Activated naive CD4-positive, alpha-beta T cell treated with anti-CD3 and anti-CD28 coated beads for 36 hours (primary cell): ENCODE results near the gene CRPPA. TPM values are rescaled to one million over a fixed set of nuclear protein-coding genes. Genes with fewer than 3 reads are reported as not detected.
"Not testable (repeated sequence)": the region's sequence is repeated elsewhere in the genome, so short reads cannot be mapped to it uniquely, and the experiment has no call there.

ENCODE experiments used
- CTCF ChIA-PET: fragments of 350-600 bp; sonication (Branson Sonifier 250); formaldehyde crosslinking; loops from one replicate; lab custom pipeline; 2021; ENCODE audit warnings: antibody characterized with exemption; lab: Charles Lee
- DNase-seq: peaks from one replicate; pipeline ENCODE4 v3.0.0-alpha.2; 2020
- H3K27ac Mint-ChIP-seq: one replicate; pipeline ENCODE4 v1.8.0; 2021; ENCODE audit warnings: mild to moderate bottlenecking, mixed read lengths
- H3K27me3 Mint-ChIP-seq: one replicate; pipeline ENCODE4 v1.8.0; 2021; ENCODE audit warnings: low read depth, mixed read lengths
- H3K36me3 Mint-ChIP-seq: one replicate; pipeline ENCODE4 v1.8.0; 2021; ENCODE audit warnings: low read depth, mixed read lengths
- H3K4me1 Mint-ChIP-seq: one replicate; pipeline ENCODE4 v1.8.0; 2021; ENCODE audit warnings: low read depth, mixed read lengths
- H3K4me3 Mint-ChIP-seq: one replicate; pipeline ENCODE4 v1.8.0; 2021; ENCODE audit warnings: mild to moderate bottlenecking, moderate library complexity, mixed read lengths
- H3K9me3 Mint-ChIP-seq: one replicate; pipeline ENCODE4 v1.8.0; 2021; ENCODE audit warnings: mixed read lengths
- intact Hi-C: fragments of 100-400 bp; cut with micrococcal nuclease; formaldehyde crosslinking; loops from one replicate; pipeline ENCODE4 v1.15.1; 2023
- total RNA-seq, 2 experiments: library from RNA; stranded (reverse); gene quantifications; one replicate each; pipeline ENCODE4 v1.2.3, GENCODE V29; 2021

CRPPA gene
- total RNA-seq, 2 experiments from 2014 or later: 0.37 to 0.38 TPM

DNA sequence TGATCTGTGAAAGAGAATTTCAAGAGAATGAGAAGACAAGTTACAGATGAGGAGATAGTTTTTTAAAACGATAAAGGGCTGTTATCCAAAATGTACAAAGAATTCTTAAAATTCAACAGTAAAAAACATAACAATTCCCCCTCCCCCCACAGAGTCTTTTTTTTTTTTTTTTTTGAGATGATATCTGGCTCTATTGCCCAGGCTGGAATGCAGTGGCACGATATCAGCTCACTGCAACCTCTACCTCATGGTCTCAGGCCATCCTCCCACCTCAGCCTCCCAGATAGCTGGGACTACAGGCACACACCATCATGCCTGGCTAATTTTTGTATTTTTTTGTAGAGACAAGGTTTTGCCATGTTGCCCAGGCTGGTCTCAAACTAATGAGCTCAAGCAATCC lies 22.5 kb upstream of the CRPPA start:
- H3K4me1 Mint-ChIP-seq, H3K36me3 Mint-ChIP-seq, H3K27ac Mint-ChIP-seq, H3K27me3 Mint-ChIP-seq, DNase-seq, intact Hi-C loops, H3K4me3 Mint-ChIP-seq, H3K9me3 Mint-ChIP-seq: not testable (repeated sequence)
- CTCF ChIA-PET: interaction anchor here (0.6 kb wide), 1 partner anchor 13 kb away, joined by 3 read pairs; no protein-coding TSS in a partner anchor

GRCh38 chr7:16438988-16439387 lies 17.6 kb upstream of the CRPPA start:
- DNase-seq: no peak
- Mint-ChIP-seq H3K27ac (no peak overlapping the region), H3K36me3 (no peaks in the 10 kb centered on the region), H3K9me3 (no peaks in the 10 kb centered on the region), H3K4me3 (no peak overlapping the region), H3K4me1 (no peaks in the 10 kb centered on the region), H3K27me3 (no peaks in the 10 kb centered on the region)
- intact Hi-C loops: no loop called here
- CTCF ChIA-PET: no interaction called here

DNA sequence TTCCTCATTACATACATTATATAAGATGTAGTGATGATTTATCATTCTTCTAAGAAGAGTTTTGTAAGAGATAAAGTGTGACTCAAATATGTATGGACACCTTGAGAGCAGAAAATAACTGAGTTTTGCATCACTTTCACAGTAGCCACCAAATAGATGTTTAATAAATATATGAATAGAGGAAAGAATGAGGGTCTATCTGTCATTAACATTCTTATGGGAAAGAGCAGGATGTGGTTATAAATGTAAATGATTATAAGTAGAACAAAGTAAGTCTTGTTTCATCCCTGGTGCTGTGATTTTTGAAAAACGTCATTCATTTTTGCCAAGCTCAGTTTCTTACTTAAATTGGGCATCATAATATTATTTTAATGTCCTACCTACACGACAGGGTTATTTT lies 15.0 kb upstream of the CRPPA start:
- CTCF ChIA-PET: interaction anchor here (1.1 to 6.0 kb wide), 2 partner anchors 13 to 128 kb away, joined by 4 to 87 read pairs; no protein-coding TSS in a partner anchor
- no peaks in the 10 kb centered on the region for H3K27me3 Mint-ChIP-seq
- no peaks in the 10 kb centered on the region for H3K4me1 Mint-ChIP-seq
- no peaks in the 10 kb centered on the region for H3K36me3 Mint-ChIP-seq
- no peak overlapping the region for H3K4me3 Mint-ChIP-seq
- no peaks in the 10 kb centered on the region for H3K9me3 Mint-ChIP-seq
- no peak for DNase-seq
- H3K27ac Mint-ChIP-seq: no peak overlapping the region
- intact Hi-C loops: no loop called here

DNA sequence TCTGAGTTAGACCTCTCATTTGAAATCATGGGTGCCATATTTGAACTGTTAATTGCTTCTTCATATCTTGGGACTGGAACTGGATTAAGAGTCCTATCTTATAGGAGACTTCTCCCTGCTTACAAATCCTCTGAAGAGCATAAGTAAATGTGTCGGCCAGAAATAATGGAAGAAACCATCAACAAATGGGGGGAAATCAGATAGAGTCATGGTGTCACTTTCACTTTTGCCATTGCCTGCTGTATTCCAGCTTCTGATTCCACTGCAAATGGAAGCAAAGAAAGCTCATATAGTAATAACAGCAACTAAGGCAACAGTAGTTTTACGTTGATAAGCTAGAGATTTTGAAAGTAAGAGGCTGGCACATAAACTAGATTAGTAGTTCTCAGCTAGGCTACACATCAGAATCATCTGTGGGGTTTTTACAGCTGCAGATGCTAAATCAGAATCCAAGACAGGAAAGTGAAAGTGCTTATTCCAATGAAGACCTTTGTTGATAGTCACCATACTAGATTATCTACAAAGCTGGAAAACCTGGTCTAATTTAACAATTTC lies 12.3 kb upstream of the CRPPA start:
- Mint-ChIP-seq H3K4me1 (no peaks in the 10 kb centered on the region), H3K4me3 (no peak overlapping the region), H3K9me3 (no peaks in the 10 kb centered on the region), H3K27me3 (no peaks in the 10 kb centered on the region), H3K36me3 (no peaks in the 10 kb centered on the region), H3K27ac (no peak overlapping the region)
- intact Hi-C loops: no loop called here
- no peak for DNase-seq
- CTCF ChIA-PET: interaction anchor here (0.6 to 6.0 kb wide), 7 partner anchors 9 to 487 kb away, joined by 3 to 87 read pairs (median 3); partner anchors contain the start of gene CRPPA

DNA sequence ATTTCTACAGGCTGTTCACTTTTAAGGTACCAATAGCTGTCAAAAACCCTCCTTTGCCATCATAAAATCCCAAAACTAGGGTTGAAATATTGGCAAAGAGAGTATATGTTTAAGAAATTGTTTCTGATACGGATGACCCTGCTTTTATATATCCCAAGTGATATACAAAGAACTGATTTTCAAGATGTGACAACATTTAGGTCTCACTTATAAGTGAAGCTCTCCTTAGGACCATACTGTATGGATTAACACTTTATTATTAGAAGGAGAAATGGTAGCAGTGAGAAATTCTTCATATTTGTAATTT lies 11.0 kb upstream of the CRPPA start:
- no peak overlapping the region for H3K27ac Mint-ChIP-seq
- DNase-seq: no peak
- no peak overlapping the region for H3K4me3 Mint-ChIP-seq
- intact Hi-C loops: loop anchor here (1.0 kb wide), 2 partner anchors 133 to 486 kb away; no protein-coding TSS in a partner anchor
- H3K27me3 Mint-ChIP-seq: no peaks in the 10 kb centered on the region
- CTCF ChIA-PET: interaction anchor here (0.8 to 6.0 kb wide), 5 partner anchors 10 to 132 kb away, joined by 3 to 87 read pairs (median 3); partner anchors contain the start of gene CRPPA
- H3K4me1 Mint-ChIP-seq: no peaks in the 10 kb centered on the region
- H3K36me3 Mint-ChIP-seq: no peaks in the 10 kb centered on the region
- no peaks in the 10 kb centered on the region for H3K9me3 Mint-ChIP-seq

DNA sequence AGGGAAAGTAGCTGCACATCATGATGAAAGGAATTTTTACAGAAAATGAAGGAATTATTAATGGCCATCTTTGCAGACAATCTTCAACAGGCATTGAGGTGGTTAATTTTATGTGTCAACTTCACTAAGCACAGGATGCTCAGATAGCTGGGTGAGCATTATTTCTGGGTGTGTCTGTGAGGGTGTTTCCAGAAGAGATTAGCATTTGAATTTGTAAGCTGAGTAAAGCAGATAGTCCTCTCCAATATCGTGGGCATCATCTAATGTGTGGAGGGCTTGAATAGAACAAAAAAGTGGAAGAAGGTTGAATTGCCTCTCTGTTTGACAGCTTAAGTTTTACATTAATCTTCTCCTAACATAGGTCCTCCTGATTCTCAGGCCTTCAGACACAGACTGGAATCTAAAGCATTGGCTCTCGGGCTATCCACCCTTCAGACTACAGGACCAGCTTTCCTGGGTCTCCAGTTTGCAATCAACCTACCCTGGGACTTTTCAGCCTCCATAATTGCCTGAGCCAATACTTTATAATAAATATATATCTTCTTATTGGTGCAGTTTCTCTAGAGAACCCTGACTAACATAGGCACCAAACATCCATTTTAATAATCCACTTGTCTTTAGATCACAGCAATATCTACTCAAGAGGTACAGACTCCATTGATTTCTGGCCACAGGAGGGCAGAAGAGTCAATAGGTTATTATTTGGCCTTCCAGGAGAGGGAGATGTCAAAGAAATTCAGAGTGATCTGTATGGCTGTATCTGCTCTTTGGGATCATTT lies 10.5 kb upstream of the CRPPA start:
- no peaks in the 10 kb centered on the region for H3K4me1 Mint-ChIP-seq
- CTCF ChIA-PET: interaction anchor here (0.8 to 6.0 kb wide), 5 partner anchors 10 to 133 kb away, joined by 3 to 87 read pairs (median 3); partner anchors contain the start of gene CRPPA
- DNase-seq: peak; percentile 54
- H3K36me3 Mint-ChIP-seq: no peaks in the 10 kb centered on the region
- intact Hi-C loops: loop anchor here (1.0 kb wide), 2 partner anchors 133 to 486 kb away; no protein-coding TSS in a partner anchor
- no peak overlapping the region for H3K4me3 Mint-ChIP-seq
- no peak overlapping the region for H3K27ac Mint-ChIP-seq
- H3K9me3 Mint-ChIP-seq: no peaks in the 10 kb centered on the region
- H3K27me3 Mint-ChIP-seq: no peaks in the 10 kb centered on the region

GRCh38 chr7:16430133-16430532 lies 8.8 kb upstream of the CRPPA start:
- Mint-ChIP-seq H3K4me3 (no peak overlapping the region), H3K4me1 (no peaks in the 10 kb centered on the region), H3K36me3 (no peaks in the 10 kb centered on the region), H3K27ac (no peak overlapping the region), H3K27me3 (no peaks in the 10 kb centered on the region), H3K9me3 (no peaks in the 10 kb centered on the region)
- intact Hi-C loops: no loop called here
- no peak for DNase-seq
- CTCF ChIA-PET: no interaction called here

- Mint-ChIP-seq H3K9me3 (no peaks in the 10 kb centered on the region), H3K36me3 (no peaks in the 10 kb centered on the region), H3K27me3 (no peaks in the 10 kb centered on the region), H3K4me3 (no peak overlapping the region), H3K27ac (no peak overlapping the region), H3K4me1 (no peaks in the 10 kb centered on the region)
- CTCF ChIA-PET: no interaction called here
- DNase-seq: no peak
- intact Hi-C loops: no loop called here
These were observed 7.3 kb upstream of the CRPPA start for GRCh38 chr7:16428672-16429071.

DNA sequence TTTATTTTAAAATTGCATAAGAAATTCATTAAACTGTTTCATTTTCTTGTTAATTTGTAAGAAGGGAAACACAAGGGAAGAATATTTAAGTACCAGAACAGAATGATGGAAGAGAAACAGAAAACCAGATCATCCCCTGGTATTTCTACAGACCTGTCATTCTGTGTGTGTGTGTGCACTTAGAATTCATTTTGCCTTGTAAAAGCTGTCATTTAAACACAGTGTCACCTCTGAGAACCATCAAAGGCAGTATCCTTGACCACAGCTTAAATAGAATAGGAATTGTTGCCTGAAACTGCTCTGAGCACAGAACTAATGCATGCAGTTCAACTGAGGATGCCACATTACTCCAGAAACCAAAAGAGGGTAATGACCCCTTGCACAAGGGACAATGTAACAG lies 6.8 kb upstream of the CRPPA start:
- Mint-ChIP-seq H3K27me3 (no peaks in the 10 kb centered on the region), H3K9me3 (no peaks in the 10 kb centered on the region), H3K4me3 (no peak overlapping the region), H3K4me1 (no peaks in the 10 kb centered on the region), H3K27ac (no peak overlapping the region), H3K36me3 (no peaks in the 10 kb centered on the region)
- intact Hi-C loops: no loop called here
- no peak for DNase-seq
- CTCF ChIA-PET: no interaction called here

DNA sequence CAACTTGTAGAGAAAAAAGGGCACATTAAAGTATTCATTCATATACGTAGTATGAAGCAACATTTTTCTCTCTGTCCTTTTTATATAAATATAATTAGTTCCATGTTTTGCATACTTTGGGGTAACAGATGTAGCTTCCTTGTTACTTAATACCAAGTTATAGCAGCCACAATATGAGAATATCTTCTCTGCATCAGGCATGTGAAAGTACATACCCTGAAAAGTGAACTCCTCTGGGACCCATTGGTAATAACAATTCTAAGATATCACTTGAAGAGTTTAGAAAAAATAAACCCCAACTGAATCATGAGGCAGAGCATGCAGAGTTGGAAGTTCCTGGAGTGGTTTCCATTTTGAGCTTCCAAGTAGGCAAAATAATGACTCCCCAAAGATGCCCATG lies 2.4 kb upstream of the CRPPA start:
- H3K4me3 Mint-ChIP-seq: no peak overlapping the region
- no peaks in the 10 kb centered on the region for H3K27me3 Mint-ChIP-seq
- no peak for DNase-seq
- H3K36me3 Mint-ChIP-seq: no peaks in the 10 kb centered on the region
- CTCF ChIA-PET: interaction anchor here (0.7 to 4.2 kb wide), 3 partner anchors 9 to 13 kb away, joined by 4 to 23 read pairs (median 5); no protein-coding TSS in a partner anchor
- peaks cover 11% of the 10 kb centered on the region for H3K4me1 Mint-ChIP-seq
- intact Hi-C loops: loop anchor here (5.0 kb wide), 2 partner anchors 509 to 874 kb away; partner anchors contain the start of gene AHR
- H3K27ac Mint-ChIP-seq: no peak overlapping the region
- no peaks in the 10 kb centered on the region for H3K9me3 Mint-ChIP-seq

GRCh38 chr7:16422917-16423316 lies 1.6 kb upstream of the CRPPA start:
- H3K27ac Mint-ChIP-seq: no peak overlapping the region
- H3K4me1 Mint-ChIP-seq: peaks cover 13% of the 10 kb centered on the region
- H3K9me3 Mint-ChIP-seq: peaks cover 1% of the 10 kb centered on the region
- no peak for DNase-seq
- H3K4me3 Mint-ChIP-seq: no peak overlapping the region
- no peaks in the 10 kb centered on the region for H3K36me3 Mint-ChIP-seq
- H3K27me3 Mint-ChIP-seq: no peaks in the 10 kb centered on the region
- CTCF ChIA-PET: interaction anchor here (1.4 to 4.2 kb wide), 2 partner anchors 10 to 13 kb away, joined by 4 to 23 read pairs; no protein-coding TSS in a partner anchor
- intact Hi-C loops: loop anchor here (5.0 kb wide), 2 partner anchors 509 to 874 kb away; partner anchors contain the start of gene AHR

DNA sequence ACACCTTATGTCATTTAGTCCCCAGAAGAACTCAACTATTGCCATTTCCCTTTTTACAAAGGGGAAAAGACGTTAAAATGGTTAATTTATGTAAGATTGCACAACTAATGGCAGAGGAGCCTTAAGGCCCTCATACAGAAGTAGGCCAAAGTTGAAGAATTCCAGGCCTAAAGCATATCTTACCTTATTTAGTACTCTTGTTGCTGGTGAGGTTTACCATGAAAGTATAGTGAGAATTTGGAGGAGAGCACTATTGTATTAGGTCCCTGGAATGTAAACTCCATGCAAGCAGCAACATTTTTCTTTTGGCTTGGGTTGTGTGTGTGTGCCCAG lies 731 bp upstream of the CRPPA start:
- no peak for DNase-seq
- H3K36me3 Mint-ChIP-seq: no peaks in the 10 kb centered on the region
- intact Hi-C loops: loop anchor here (5.0 kb wide), 2 partner anchors 510 to 875 kb away; partner anchors contain the start of gene AHR
- peaks cover 1% of the 10 kb centered on the region for H3K9me3 Mint-ChIP-seq
- H3K4me1 Mint-ChIP-seq: peaks cover 13% of the 10 kb centered on the region
- CTCF ChIA-PET: interaction anchor here (3.7 to 4.2 kb wide), 2 partner anchors 11 to 143 kb away, joined by 18 to 23 read pairs; no protein-coding TSS in a partner anchor
- no peaks in the 10 kb centered on the region for H3K27me3 Mint-ChIP-seq
- H3K27ac Mint-ChIP-seq: no peak overlapping the region
- H3K4me3 Mint-ChIP-seq: peak overlapping the region; percentile 70
